Lower leg skin (tissue), 3 donors: ENCODE measurements around the gene RPL38.

ENCODE experiments used
- CTCF ChIP-seq, 3 donors: fragments of 450-650 bp; IDR thresholded peaks; one replicate each; pipeline ENCODE4 v1.5.1; 2016; ENCODE audit warnings: antibody characterized with exemption in 3 of 3, mild to moderate bottlenecking in 3 of 3, moderate library complexity in 2 of 3
- POLR2A ChIP-seq, 2 donors: fragments of 450-650 bp; IDR thresholded peaks; one replicate each; pipeline ENCODE4 v1.6.1; 2016 to 2017; ENCODE audit warnings: antibody characterized with exemption in 2 of 2, mild to moderate bottlenecking in 1 of 2, moderate library complexity in 1 of 2

DNA sequence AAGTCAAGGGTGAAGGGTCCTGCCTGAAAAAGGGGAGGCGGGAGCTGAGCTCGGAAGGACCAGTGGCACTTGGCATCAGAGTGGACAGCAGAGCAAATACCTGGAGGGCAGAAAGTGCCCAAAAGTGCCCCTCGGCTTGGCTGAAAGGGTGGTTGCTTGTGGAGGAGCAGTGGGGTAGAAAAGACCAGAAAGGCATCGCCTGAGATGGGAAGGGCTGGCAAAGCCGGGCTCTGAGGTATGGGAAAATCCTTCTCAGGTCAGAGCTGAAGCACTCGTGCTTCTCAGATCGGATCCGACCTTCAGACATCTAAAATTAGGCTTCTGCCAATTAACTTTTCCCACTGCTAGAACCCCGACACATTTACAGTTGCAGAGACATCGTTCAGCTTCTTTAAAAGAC, 1.5 kb upstream of the RPL38 start:
- TF ChIP-seq CTCF (IDR thresholded peaks at IDR 0.05) (no peak), POLR2A (IDR thresholded peaks at IDR 0.05) (no peak)
